AG04449 (cell line): ENCODE results near the gene SYP.
A peak's percentile ranks its signal among the peaks of the same experiment; 100 is the strongest.
"Not testable (repeated sequence)": the region's sequence is repeated elsewhere in the genome, so short reads cannot be mapped to it uniquely, and the experiment has no call there.

Experiments used
- CTCF ChIA-PET: fragments of 350-600 bp; formaldehyde crosslinking; extraction: SDS; loops from one replicate; lab custom pipeline; 2021; ENCODE audit warnings: antibody characterized with exemption; lab: Yijun Ruan, JAX
- POLR2A ChIA-PET: fragments of 400-600, 350-600 bp; formaldehyde crosslinking; extraction: SDS; loops from one replicate; lab custom pipeline; 2020; ENCODE audit warnings: antibody characterized with exemption, inconsistent platforms; lab: Yijun Ruan, JAX
- DNase-seq: peaks from one replicate; pipeline ENCODE4 v3.0.0-alpha.2; 2010; ENCODE audit warnings: low read depth, low spot score
- H3K4me3 ChIP-seq: 2 replicates; pipeline ENCODE4 v1.5.1; 2011; ENCODE audit warnings: low read depth, mild to moderate bottlenecking, control low read depth, low read length
- CTCF ChIP-seq: IDR thresholded peaks from one replicate; pipeline ENCODE4 v1.5.1; 2011; ENCODE audit warnings: mild to moderate bottlenecking, moderate library complexity, low read length, control low read depth, inconsistent platforms; ENCODE audit not compliant: insufficient read depth; ENCODE audit errors: missing control alignments

SYP gene

GRCh38 chrX:49157194-49157593 is 42.8 kb downstream of the SYP start:
- ChIA-PET CTCF (interaction anchor here (0.9 to 2.6 kb wide), 3 partner anchors 10 to 22 kb away, joined by 3 to 11 read pairs (median 4); no protein-coding TSS in a partner anchor), POLR2A (no interaction called here)
- no peak overlapping the region for H3K4me3 ChIP-seq
- DNase-seq = no peak
- TF ChIP-seq CTCF = no peak

- DNase-seq = no peak
- CTCF ChIA-PET = interaction anchor here (0.6 to 2.5 kb wide), 20 partner anchors 10 to 323 kb away, joined by 3 to 34 read pairs (median 3); no protein-coding TSS in a partner anchor
These were observed 43.8 kb downstream of the SYP start for GRCh38 chrX:49155900-49156837.

GRCh38 chrX:49155243-49155899 is 44.6 kb downstream of the SYP start:
- ChIA-PET CTCF (interaction anchor here (0.6 to 2.5 kb wide), 21 partner anchors 10 to 322 kb away, joined by 3 to 34 read pairs (median 3); no protein-coding TSS in a partner anchor), POLR2A (interaction anchor here (0.7 to 0.8 kb wide), 3 partner anchors 9 to 76 kb away, joined by 3 read pairs; partner anchors contain the start of gene WDR45)

More at GRCh38 chrX:49155900-49156837, 43.8 kb downstream of the SYP start:
- POLR2A ChIA-PET = interaction anchor here (0.7 kb wide), 1 partner anchor 77 kb away, joined by 3 read pairs; the partner anchor contains the start of gene WDR45
- peak overlapping the region; percentile 53 for H3K4me3 ChIP-seq
- TF ChIP-seq CTCF = peak; percentile 76

GRCh38 chrX:49153467-49153866 is 46.5 kb downstream of the SYP start:
- H3K4me3 ChIP-seq = no peak overlapping the region
- ChIA-PET CTCF (no interaction called here), POLR2A (no interaction called here)
- no peak for DNase-seq
- no peak for TF ChIP-seq CTCF

More at GRCh38 chrX:49155243-49155899, 44.6 kb downstream of the SYP start:
- peak overlapping the region; percentile 43 for H3K4me3 ChIP-seq
- no peak for DNase-seq
- TF ChIP-seq CTCF = no peak

GRCh38 chrX:49149291-49149690 is 50.7 kb downstream of the SYP start:
- CTCF ChIA-PET, DNase-seq, POLR2A ChIA-PET, H3K4me3 ChIP-seq: not testable (repeated sequence)

- POLR2A ChIA-PET, CTCF ChIA-PET, DNase-seq, H3K4me3 ChIP-seq: not testable (repeated sequence)
These were observed 51.4 kb downstream of the SYP start for GRCh38 chrX:49148390-49149100.
